Measurements from ENCODE around the gene UVRAG. TPM values are rescaled to one million over a fixed set of nuclear protein-coding genes. Genes with fewer than 3 reads are reported as not detected.
"Not testable (repeated sequence)": the region's sequence is repeated elsewhere in the genome, so short reads cannot be mapped to it uniquely, and the experiment has no call there.

Gene UVRAG
- total RNA-seq, 4 donors from 2014 or later = 16.6 to 22.1 (median 19.3) TPM

- Histone ChIP-seq H3K4me1 (peaks cover 0 to 3% of the 10 kb centered on the region in 2 donors), H3K27me3 (no peaks in the 10 kb centered on the region), H3K36me3 (no peaks in the 10 kb centered on the region), H3K9me3 (no peaks in the 10 kb centered on the region), H3K4me3 (no peak overlapping the region), H3K27ac (no peak overlapping the region)
- in situ Hi-C loops (cut with MboI; ENCODE audit: low sequenced_read_pairs in 4 of 4) = no loop called here
- ATAC-seq (no peak), DNase-seq (no peak)
- TF ChIP-seq CTCF (IDR thresholded peaks at IDR 0.05 in 4 of 5, conservative IDR thresholded peaks at IDR 0.05 in 1 of 5) (no peak), POLR2A (IDR thresholded peaks at IDR 0.05) (no peak)
- intact Hi-C loops (cut with DNase I; ENCODE audit: low total_unique reads) = no loop called here
Observed at GRCh38 chr11:75930534-75930933, 115.5 kb downstream of the UVRAG start.

- Histone ChIP-seq H3K4me3 (no peak overlapping the region), H3K9me3 (no peaks in the 10 kb centered on the region), H3K4me1 (peaks cover 0 to 3% of the 10 kb centered on the region in 2 donors), H3K27me3 (no peaks in the 10 kb centered on the region), H3K36me3 (no peaks in the 10 kb centered on the region), H3K27ac (no peak overlapping the region)
- ATAC-seq = no peak
- no peak for TF ChIP-seq POLR2A (IDR thresholded peaks at IDR 0.05)
- TF ChIP-seq CTCF (IDR thresholded peaks at IDR 0.05 in 4 of 5, conservative IDR thresholded peaks at IDR 0.05 in 1 of 5) = no peak
- in situ Hi-C loops (cut with MboI; ENCODE audit: low sequenced_read_pairs in 4 of 4) (no loop called here), intact Hi-C loops (cut with DNase I; ENCODE audit: low total_unique reads) (no loop called here)
- no peak for DNase-seq
Observed at GRCh38 chr11:75931124-75931523, 116.1 kb downstream of the UVRAG start.

GRCh38 chr11:75933736-75934135 lies 118.7 kb downstream of the UVRAG start:
- H3K9me3 ChIP-seq; intact Hi-C loops (cut with DNase I; ENCODE audit: low total_unique reads); H3K36me3 ChIP-seq; in situ Hi-C loops (cut with MboI; ENCODE audit: low sequenced_read_pairs in 4 of 4); H3K4me3 ChIP-seq; H3K4me1 ChIP-seq; DNase-seq; ATAC-seq; H3K27ac ChIP-seq; H3K27me3 ChIP-seq: not testable (repeated sequence)

- Histone ChIP-seq H3K27me3 (no peaks in the 10 kb centered on the region), H3K36me3 (no peaks in the 10 kb centered on the region), H3K4me1 (peaks cover 8 to 11% of the 10 kb centered on the region in 2 donors), H3K27ac (no peak overlapping the region), H3K4me3 (no peak overlapping the region), H3K9me3 (no peaks in the 10 kb centered on the region)
- intact Hi-C loops (cut with DNase I; ENCODE audit: low total_unique reads) (no loop called here), in situ Hi-C loops (cut with MboI; ENCODE audit: low sequenced_read_pairs in 4 of 4) (no loop called here)
- TF ChIP-seq POLR2A (IDR thresholded peaks at IDR 0.05) (no peak), CTCF (IDR thresholded peaks at IDR 0.05 in 4 of 5, conservative IDR thresholded peaks at IDR 0.05 in 1 of 5) (no peak)
- DNase-seq (no peak), ATAC-seq (no peak)
Observed at GRCh38 chr11:75934851-75935250, 119.8 kb downstream of the UVRAG start.

- intact Hi-C loops (cut with DNase I; ENCODE audit: low total_unique reads) = no loop called here
- TF ChIP-seq POLR2A (IDR thresholded peaks at IDR 0.05) (no peak), CTCF (IDR thresholded peaks at IDR 0.05 in 4 of 5, conservative IDR thresholded peaks at IDR 0.05 in 1 of 5) (no peak)
- Histone ChIP-seq H3K27ac (no peak overlapping the region), H3K4me3 (no peak overlapping the region), H3K36me3 (no peaks in the 10 kb centered on the region), H3K27me3 (no peaks in the 10 kb centered on the region), H3K9me3 (no peaks in the 10 kb centered on the region), H3K4me1 (peaks cover 15 to 19% of the 10 kb centered on the region in 2 donors)
- in situ Hi-C loops (cut with MboI; ENCODE audit: low sequenced_read_pairs in 4 of 4) = no loop called here
- no peak for DNase-seq
- no peak for ATAC-seq
Observed at GRCh38 chr11:75938543-75938942, 123.5 kb downstream of the UVRAG start.

Measured in gastrocnemius medialis (tissue), 4 donors.